Activated CD4-positive, alpha-beta T cell treated with anti-CD3 and anti-CD28 coated beads, Interleukin-2, amount 10 ng/mL, durations not matched to agents 7 days and 5 days (primary cell): ENCODE data around the gene CYP11A1. TPM values are rescaled to one million over a fixed set of nuclear protein-coding genes. Genes with fewer than 3 reads are reported as not detected.

Experiments
- microRNA-seq: library from miRNA; unstranded; fragments of <30 nt; microRNA quantifications from one replicate; pipeline ENCODE4 v1.2.0, GENCODE V29; 2021; ENCODE audit warnings: borderline microRNAs expressed, borderline replicate concordance
- total RNA-seq, 2 experiments: library from RNA; stranded (reverse); gene quantifications; one replicate each; pipeline ENCODE4 v1.2.3, GENCODE V29; 2021

CYP11A1 gene
- total RNA-seq, 2 experiments from 2014 or later = not detected

Small RNAs within 50 kb of the gene (microRNA-seq; reads per million reads assigned to microRNA genes)
- gene MIR6881 = not detected

Other genes with a start within 250 kb of the CYP11A1 start
- gene ISLR2, start 237.1 kb downstream of the CYP11A1 start, total RNA-seq = not detected
- gene ISLR, start 193.9 kb downstream of the CYP11A1 start, total RNA-seq = not detected
- gene STRA6, start 164.9 kb downstream of the CYP11A1 start, total RNA-seq = not detected
- gene CCDC33, start 131.3 kb downstream of the CYP11A1 start, total RNA-seq = not detected
- gene SEMA7A, start 66.3 kb upstream of the CYP11A1 start, total RNA-seq = 1 to 10 TPM; 2.7 to 3.5 TPM
- gene UBL7, start 93.5 kb upstream of the CYP11A1 start, total RNA-seq = 10 to 100 TPM; 52.2 to 53.7 TPM
- 10 to 100 TPM; 28.3 to 29.0 TPM for gene ARID3B, start 173.6 kb upstream of the CYP11A1 start, total RNA-seq
- gene CLK3, start 248.2 kb upstream of the CYP11A1 start, total RNA-seq = 100 to 1,000 TPM; 126 to 134 TPM